Right lobe of liver (tissue), 6 donors: ENCODE data around the gene SLC2A14. TPM values are rescaled to one million over a fixed set of nuclear protein-coding genes. Genes with fewer than 3 reads are reported as not detected.
"Not testable (repeated sequence)": the region's sequence is repeated elsewhere in the genome, so short reads cannot be mapped to it uniquely, and the experiment has no call there.

ENCODE experiments used
- ATAC-seq, 4 donors: fragments of 200-7000 bp; cut with Tn5 transposase; one replicate each; pipeline ENCODE4 v1.9.1; 2020; ENCODE audit warnings: mild to moderate bottlenecking in 4 of 4, moderate library complexity in 4 of 4
- DNase-seq, 3 donors: peaks; one replicate each; pipeline ENCODE4 v3.0.0-alpha.2; 2020
- H3K27ac ChIP-seq, 3 donors: fragments of 200-600 bp; one replicate each; pipeline ENCODE4 v1.8.0; 2022
- H3K27me3 ChIP-seq, 2 donors: fragments of 200-600 bp; one replicate each; pipeline ENCODE4 v1.8.0; 2022
- H3K36me3 ChIP-seq, 4 donors: fragments of 200-600 bp; sonication (generic) in 1 of 4; one replicate each; pipeline versions ENCODE4 v1.5.1 to v1.8.0; 2017 to 2022; ENCODE audit warnings: control low read depth in 1 of 4
- H3K4me1 ChIP-seq, 4 donors: fragments of 200-600 bp; sonication (generic) in 1 of 4; one replicate each; pipeline versions ENCODE4 v1.5.1 to v1.8.0; 2017 to 2022; ENCODE audit warnings: control low read depth in 1 of 4
- H3K4me3 ChIP-seq, 3 donors: fragments of 200-600 bp; one replicate each; pipeline ENCODE4 v1.8.0; 2022
- H3K9me3 ChIP-seq, 4 donors: fragments of 200-600 bp; sonication (generic) in 1 of 4; one replicate each; pipeline versions ENCODE4 v1.5.1 to v1.8.0; 2017 to 2022; ENCODE audit warnings: control low read depth in 1 of 4
- POLR2A ChIP-seq: fragments of 450-650 bp; IDR thresholded peaks from one replicate; pipeline ENCODE4 v1.6.1; 2017; ENCODE audit warnings: antibody characterized with exemption, mild to moderate bottlenecking
- WGBS: methylation state at CpG from one replicate; pipeline ENCODE4 v1.1.6; 2018; ENCODE audit warnings: low coverage, low lambda C conversion rate; ENCODE audit not compliant: insufficient coverage; ENCODE audit errors: missing lambda C conversion rate; 5-methylcytosine and 5-hydroxymethylcytosine counted together
- intact Hi-C, 2 donors: fragments of 100-400 bp; cut with DNase I; formaldehyde crosslinking; loops; one replicate each; pipeline versions ENCODE4 v1.11.2 to v1.14.1; 2022
- total RNA-seq, 6 experiments: library from RNA; depleted of rRNA in 2 of 6; stranded (reverse); fragments of >200 nt in 2 of 6; fragmentation: NEBNext Ultra II Directional in 3 of 6; extraction: Animal tissue kit (Norgen Biotek cat#: 25700) in 3 of 6; gene quantifications; one replicate each; pipeline versions ENCODE4 v1.1.0 to v1.2.4, GENCODE V29; 2016 to 2023
- TF ChIP-seq, protein P1 (sequence below), 4 donors: fragments of 200-600 bp in 3 of 4; fragments of 450-650 bp in 1 of 4; IDR thresholded peaks; one replicate each; pipeline versions ENCODE4 v1.5.1 to v1.8.0; 2016 to 2022; ENCODE audit warnings: antibody characterized with exemption in 4 of 4, mild to moderate bottlenecking in 2 of 4
- donor health status: DM: no; HTN: yes; CAD: no.
- donor health status: DM: no; HTN: no; CAD: no.
- donor health status: DM: no; HTN: no; CAD: no.
- donor health status: DM: no; HTN: yes; CAD: no.
- donor health status: DM: no; HTN: yes; CAD: no.

Gene SLC2A14
- total RNA-seq, 6 experiments from 2014 or later: 0.18 to 110 (median 0.95) TPM

DNA sequence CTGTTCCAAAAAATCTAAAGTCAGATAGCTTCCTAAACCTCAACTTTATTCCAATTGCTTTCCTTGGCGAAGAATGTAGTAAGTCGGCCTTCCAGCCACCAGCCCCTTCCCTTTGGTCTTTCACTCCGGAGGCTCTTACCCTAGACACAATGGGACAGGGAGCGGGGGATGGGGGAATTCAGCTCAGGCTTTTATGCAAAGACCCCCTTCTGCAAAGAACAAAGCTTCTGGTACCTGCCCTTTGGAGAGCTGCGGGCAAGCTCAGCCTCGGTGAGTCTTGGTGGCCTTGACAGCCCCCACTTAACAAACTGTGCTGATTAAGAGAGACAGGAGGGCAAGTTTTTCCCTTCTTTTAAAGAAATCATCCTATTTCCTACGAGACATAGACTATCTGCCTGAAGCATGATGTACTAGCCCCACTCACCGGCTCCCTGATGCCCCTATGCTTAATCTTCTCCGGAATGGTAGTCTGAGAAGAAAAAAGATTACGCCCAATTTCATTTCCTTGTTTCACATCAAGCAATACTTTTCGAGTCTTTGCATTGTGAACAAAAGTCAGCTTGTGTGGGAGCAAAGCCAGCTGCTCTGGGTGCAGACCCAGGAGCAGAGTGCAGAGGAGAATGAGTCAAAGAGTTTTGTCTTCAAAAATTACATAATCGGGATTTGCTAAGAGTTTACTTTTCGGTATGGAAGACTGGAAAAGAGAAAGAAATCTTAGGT, 85.0 kb downstream of the SLC2A14 start:
- Histone ChIP-seq H3K27ac (no peak overlapping the region), H3K27me3 (no peaks in the 10 kb centered on the region), H3K36me3 (no peaks in the 10 kb centered on the region), H3K9me3 (no peaks in the 10 kb centered on the region), H3K4me1 (no peaks in the 10 kb centered on the region), H3K4me3 (no peak overlapping the region)
- TF ChIP-seq, protein P1, sequence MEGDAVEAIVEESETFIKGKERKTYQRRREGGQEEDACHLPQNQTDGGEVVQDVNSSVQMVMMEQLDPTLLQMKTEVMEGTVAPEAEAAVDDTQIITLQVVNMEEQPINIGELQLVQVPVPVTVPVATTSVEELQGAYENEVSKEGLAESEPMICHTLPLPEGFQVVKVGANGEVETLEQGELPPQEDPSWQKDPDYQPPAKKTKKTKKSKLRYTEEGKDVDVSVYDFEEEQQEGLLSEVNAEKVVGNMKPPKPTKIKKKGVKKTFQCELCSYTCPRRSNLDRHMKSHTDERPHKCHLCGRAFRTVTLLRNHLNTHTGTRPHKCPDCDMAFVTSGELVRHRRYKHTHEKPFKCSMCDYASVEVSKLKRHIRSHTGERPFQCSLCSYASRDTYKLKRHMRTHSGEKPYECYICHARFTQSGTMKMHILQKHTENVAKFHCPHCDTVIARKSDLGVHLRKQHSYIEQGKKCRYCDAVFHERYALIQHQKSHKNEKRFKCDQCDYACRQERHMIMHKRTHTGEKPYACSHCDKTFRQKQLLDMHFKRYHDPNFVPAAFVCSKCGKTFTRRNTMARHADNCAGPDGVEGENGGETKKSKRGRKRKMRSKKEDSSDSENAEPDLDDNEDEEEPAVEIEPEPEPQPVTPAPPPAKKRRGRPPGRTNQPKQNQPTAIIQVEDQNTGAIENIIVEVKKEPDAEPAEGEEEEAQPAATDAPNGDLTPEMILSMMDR (IDR thresholded peaks at IDR 0.05): no peak
- TF ChIP-seq POLR2A: no peak
- intact Hi-C loops: no loop called here
- no peak for DNase-seq
- WGBS: 37% methylated on average over 13 of the region's 13 CpGs
- no peak for ATAC-seq

- no peak overlapping the region for H3K27ac ChIP-seq
- ATAC-seq: no peak
- no peak overlapping the region for H3K4me3 ChIP-seq
- H3K36me3 ChIP-seq: no peaks in the 10 kb centered on the region
- intact Hi-C loops: no loop called here
- TF ChIP-seq, protein P1 (IDR thresholded peaks at IDR 0.05): no peak
- no peak for TF ChIP-seq POLR2A
- no peak for DNase-seq
- 22% methylated on average over 2 of the region's 2 CpGs for WGBS
- H3K9me3 ChIP-seq: no peaks in the 10 kb centered on the region
- H3K4me1 ChIP-seq: no peaks in the 10 kb centered on the region
- no peaks in the 10 kb centered on the region for H3K27me3 ChIP-seq
Measured at GRCh38 chr12:7784701-7785100, 88.0 kb downstream of the SLC2A14 start.

DNA sequence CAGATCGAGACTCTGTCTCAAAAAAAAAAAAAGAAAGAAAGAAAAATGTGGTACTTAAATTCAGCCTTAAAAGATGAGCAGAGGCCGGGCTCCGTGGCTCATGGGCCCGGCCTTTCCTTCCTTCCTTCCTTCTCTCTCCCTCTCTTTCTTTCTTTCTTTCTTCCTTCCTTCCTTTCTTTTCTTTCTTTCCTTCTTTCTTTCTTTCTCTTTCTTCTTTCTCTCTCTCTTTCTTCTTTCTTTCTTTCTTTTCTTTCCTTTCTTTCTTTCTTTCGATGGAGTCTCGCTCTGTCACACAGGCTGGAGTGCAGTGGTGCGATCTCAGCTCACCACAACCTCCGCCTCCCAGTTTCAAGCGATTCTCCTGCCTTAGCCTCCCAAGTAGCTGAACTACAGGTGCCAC, 89.3 kb downstream of the SLC2A14 start:
- intact Hi-C loops, H3K9me3 ChIP-seq, H3K4me3 ChIP-seq, H3K4me1 ChIP-seq, H3K27me3 ChIP-seq, H3K27ac ChIP-seq, DNase-seq, H3K36me3 ChIP-seq, ATAC-seq: not testable (repeated sequence)
- WGBS: 83% methylated on average over 8 of the region's 9 CpGs

DNA sequence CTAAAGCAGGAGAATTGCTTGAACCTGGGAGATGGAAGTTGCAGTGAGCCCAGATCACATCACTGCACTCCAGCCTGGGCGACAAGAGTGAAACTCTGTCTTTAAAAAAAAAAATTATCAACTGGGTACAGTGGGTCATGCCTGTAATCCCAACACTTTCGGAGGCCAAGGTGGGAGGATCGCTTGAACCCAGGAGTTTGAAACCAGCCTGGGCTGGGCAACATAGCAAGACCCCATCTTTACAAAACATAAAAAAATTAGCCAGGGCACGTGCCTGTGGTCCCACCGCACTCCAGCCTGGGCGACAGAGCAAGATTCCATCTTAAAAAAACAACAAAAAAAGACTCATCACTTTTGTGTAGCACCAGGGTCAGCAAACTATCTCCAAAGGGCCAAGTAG, 90.7 kb downstream of the SLC2A14 start:
- Histone ChIP-seq H3K27ac (no peak overlapping the region), H3K36me3 (no peaks in the 10 kb centered on the region), H3K4me3 (no peak overlapping the region), H3K4me1 (no peaks in the 10 kb centered on the region), H3K27me3 (no peaks in the 10 kb centered on the region), H3K9me3 (no peaks in the 10 kb centered on the region)
- TF ChIP-seq, protein P1 (IDR thresholded peaks at IDR 0.05): no peak
- no peak for TF ChIP-seq POLR2A
- no peak for DNase-seq
- intact Hi-C loops: no loop called here
- no peak for ATAC-seq
- WGBS: 89% methylated on average over 6 of the region's 6 CpGs

DNA sequence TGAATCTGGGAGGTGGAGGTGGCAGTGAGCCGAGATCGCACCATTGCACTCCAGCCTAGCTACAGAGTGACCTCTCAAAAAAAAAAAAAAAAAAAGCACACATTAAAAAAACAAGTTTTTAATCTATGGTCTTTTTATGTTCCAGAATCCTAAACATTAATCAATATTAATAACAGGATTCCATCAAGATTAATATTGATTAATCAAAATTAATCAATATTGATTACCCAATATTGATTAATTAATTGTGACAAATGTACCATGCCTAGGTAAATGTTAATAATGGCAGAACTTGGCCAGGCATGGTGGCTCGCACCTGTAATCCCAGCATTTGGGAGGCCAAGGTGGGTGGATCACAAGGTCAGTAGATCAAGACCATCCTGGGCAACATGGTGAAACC, 91.4 kb downstream of the SLC2A14 start:
- no peak for TF ChIP-seq POLR2A
- TF ChIP-seq, protein P1 (IDR thresholded peaks at IDR 0.05): no peak
- ATAC-seq: no peak
- no peak overlapping the region for H3K27ac ChIP-seq
- no peaks in the 10 kb centered on the region for H3K27me3 ChIP-seq
- no peaks in the 10 kb centered on the region for H3K9me3 ChIP-seq
- WGBS: 63% methylated on average over 3 of the region's 3 CpGs
- no peaks in the 10 kb centered on the region for H3K36me3 ChIP-seq
- H3K4me1 ChIP-seq: no peaks in the 10 kb centered on the region
- no peak for DNase-seq
- H3K4me3 ChIP-seq: no peak overlapping the region
- intact Hi-C loops: no loop called here
